ENCODE measurements around the gene RIF1.
"Not testable (repeated sequence)": the region's sequence is repeated elsewhere in the genome, so short reads cannot be mapped to it uniquely, and the experiment has no call there.

Gene RIF1

GRCh38 chr2:151401149-151401548 lies 8.6 kb upstream of the RIF1 start:
- Mint-ChIP-seq H3K4me1 (ENCODE audit: low read depth in 2 of 2) (no peaks in the 10 kb centered on the region), H3K4me3 (no peak overlapping the region), H3K27ac (no peak overlapping the region), H3K9me3 (no peaks in the 10 kb centered on the region), H3K36me3 (ENCODE audit: insufficient read depth) (no peaks in the 10 kb centered on the region), H3K27me3 (no peaks in the 10 kb centered on the region)
- ATAC-seq (replicated peaks) = no peak
- DNase-seq = no peak

GRCh38 chr2:151403914-151404313 lies 5.8 kb upstream of the RIF1 start:
- H3K9me3 Mint-ChIP-seq = no peaks in the 10 kb centered on the region
- DNase-seq (no peak), ATAC-seq (replicated peaks) (no peak)
- peaks cover 3% of the 10 kb centered on the region for H3K36me3 Mint-ChIP-seq (ENCODE audit: insufficient read depth)
- no peaks in the 10 kb centered on the region for H3K27me3 Mint-ChIP-seq
- no peaks in the 10 kb centered on the region for H3K4me1 Mint-ChIP-seq (ENCODE audit: low read depth in 2 of 2)
- H3K4me3 Mint-ChIP-seq = no peak overlapping the region
- no peak overlapping the region for H3K27ac Mint-ChIP-seq

- DNase-seq = no peak
- no peaks in the 10 kb centered on the region for H3K9me3 Mint-ChIP-seq
- H3K36me3 Mint-ChIP-seq (ENCODE audit: insufficient read depth) = peaks cover 7% of the 10 kb centered on the region
- no peak overlapping the region for H3K4me3 Mint-ChIP-seq
- H3K4me1 Mint-ChIP-seq (ENCODE audit: low read depth in 2 of 2) = peaks cover 2 to 3% of the 10 kb centered on the region in 2 donors
- no peak for ATAC-seq (replicated peaks)
- no peaks in the 10 kb centered on the region for H3K27me3 Mint-ChIP-seq
- no peak overlapping the region for H3K27ac Mint-ChIP-seq
These were observed 4.3 kb upstream of the RIF1 start for GRCh38 chr2:151405376-151405775.

GRCh38 chr2:151407281-151407680 lies 2.4 kb upstream of the RIF1 start:
- ATAC-seq (replicated peaks) (no peak), DNase-seq (no peak)
- peaks cover 14% of the 10 kb centered on the region for H3K36me3 Mint-ChIP-seq (ENCODE audit: insufficient read depth)
- no peaks in the 10 kb centered on the region for H3K9me3 Mint-ChIP-seq
- H3K4me3 Mint-ChIP-seq = no peak overlapping the region
- peaks cover 10 to 12% of the 10 kb centered on the region in 2 donors for H3K4me1 Mint-ChIP-seq (ENCODE audit: low read depth in 2 of 2)
- H3K27ac Mint-ChIP-seq = no peak overlapping the region
- H3K27me3 Mint-ChIP-seq = no peaks in the 10 kb centered on the region

GRCh38 chr2:151408788-151409600 lies 708 bp upstream of the RIF1 start:
- Mint-ChIP-seq H3K36me3 (ENCODE audit: insufficient read depth) (peaks cover 30% of the 10 kb centered on the region), H3K4me1 (ENCODE audit: low read depth in 2 of 2) (peaks cover 10 to 16% of the 10 kb centered on the region in 2 donors), H3K9me3 (no peaks in the 10 kb centered on the region), H3K4me3 (peak overlapping the region; percentile 92 to 95), H3K27me3 (no peaks in the 10 kb centered on the region), H3K27ac (peak overlapping the region; percentile 92 to 94)
- ATAC-seq (replicated peaks) (no peak), DNase-seq (no peak)

GRCh38 chr2:151410485-151410834 lies 758 bp downstream of the RIF1 start:
- H3K27ac Mint-ChIP-seq = peak overlapping the region; percentile 92 to 94
- no peaks in the 10 kb centered on the region for H3K27me3 Mint-ChIP-seq
- H3K4me3 Mint-ChIP-seq = peak overlapping the region; percentile 92 to 95
- DNase-seq (peak; percentile 13 to 33 (median 18)), ATAC-seq (replicated peaks) (peak; percentile 54)
- H3K36me3 Mint-ChIP-seq (ENCODE audit: insufficient read depth) = peaks cover 42% of the 10 kb centered on the region
- peaks cover 10 to 16% of the 10 kb centered on the region in 2 donors for H3K4me1 Mint-ChIP-seq (ENCODE audit: low read depth in 2 of 2)
- no peaks in the 10 kb centered on the region for H3K9me3 Mint-ChIP-seq

GRCh38 chr2:151417650-151418049 lies 7.9 kb downstream of the RIF1 start:
- peaks cover 83% of the 10 kb centered on the region for H3K36me3 Mint-ChIP-seq (ENCODE audit: insufficient read depth)
- ATAC-seq (replicated peaks) = no peak
- peaks cover 4 to 5% of the 10 kb centered on the region in 2 donors for H3K4me1 Mint-ChIP-seq (ENCODE audit: low read depth in 2 of 2)
- H3K27ac Mint-ChIP-seq = peak overlapping the region; percentile 24 to 32
- no peaks in the 10 kb centered on the region for H3K9me3 Mint-ChIP-seq
- DNase-seq = no peak
- H3K27me3 Mint-ChIP-seq = no peaks in the 10 kb centered on the region
- no peak overlapping the region for H3K4me3 Mint-ChIP-seq

- not testable (repeated sequence) for H3K27me3 Mint-ChIP-seq; DNase-seq; H3K9me3 Mint-ChIP-seq; H3K4me3 Mint-ChIP-seq; ATAC-seq (replicated peaks)
- Mint-ChIP-seq H3K4me1 (ENCODE audit: low read depth in 2 of 2) (peaks cover 20 to 28% of the 10 kb centered on the region in 2 donors), H3K27ac (peak overlapping the region; percentile 30 to 92), H3K36me3 (ENCODE audit: insufficient read depth) (peaks cover 83% of the 10 kb centered on the region)
These were observed 12.0 kb downstream of the RIF1 start for GRCh38 chr2:151421681-151422080.

GRCh38 chr2:151422917-151423439 lies 13.3 kb downstream of the RIF1 start:
- Mint-ChIP-seq H3K27ac (peak overlapping the region; percentile 90 to 92), H3K36me3 (ENCODE audit: insufficient read depth) (peaks cover 87% of the 10 kb centered on the region), H3K4me1 (ENCODE audit: low read depth in 2 of 2) (peaks cover 19 to 30% of the 10 kb centered on the region in 2 donors), H3K27me3 (no peaks in the 10 kb centered on the region), H3K4me3 (peak overlapping the region in 1 of 2 donors; percentile 20), H3K9me3 (no peaks in the 10 kb centered on the region)
- ATAC-seq (replicated peaks) = no peak
- no peak for DNase-seq

- Mint-ChIP-seq H3K36me3 (ENCODE audit: insufficient read depth) (peaks cover 89% of the 10 kb centered on the region), H3K4me3 (no peak overlapping the region), H3K27me3 (no peaks in the 10 kb centered on the region), H3K4me1 (ENCODE audit: low read depth in 2 of 2) (peaks cover 19 to 30% of the 10 kb centered on the region in 2 donors), H3K27ac (peak overlapping the region; percentile 90 to 92), H3K9me3 (no peaks in the 10 kb centered on the region)
- DNase-seq (peak in 1 of 3 experiments; percentile 18), ATAC-seq (replicated peaks) (peak; percentile 93)
These were observed 14.1 kb downstream of the RIF1 start for GRCh38 chr2:151423760-151424159.

- Mint-ChIP-seq H3K9me3 (no peaks in the 10 kb centered on the region), H3K27me3 (no peaks in the 10 kb centered on the region), H3K27ac (peak overlapping the region; percentile 59 to 71), H3K4me3 (no peak overlapping the region), H3K4me1 (ENCODE audit: low read depth in 2 of 2) (peaks cover 0 to 4% of the 10 kb centered on the region in 2 donors), H3K36me3 (ENCODE audit: insufficient read depth) (peaks cover 86% of the 10 kb centered on the region)
- DNase-seq = peak; percentile 18 to 30 (median 26)
- peak; percentile 71 for ATAC-seq (replicated peaks)
These were observed 27.9 kb downstream of the RIF1 start for GRCh38 chr2:151437630-151438029.

- Mint-ChIP-seq H3K4me3 (no peak overlapping the region), H3K9me3 (no peaks in the 10 kb centered on the region), H3K27ac (peak overlapping the region in 1 of 2 donors; percentile 59), H3K27me3 (no peaks in the 10 kb centered on the region), H3K36me3 (ENCODE audit: insufficient read depth) (peaks cover 93% of the 10 kb centered on the region), H3K4me1 (ENCODE audit: low read depth in 2 of 2) (peaks cover 0 to 4% of the 10 kb centered on the region in 2 donors)
- DNase-seq (no peak), ATAC-seq (replicated peaks) (no peak)
These were observed 28.8 kb downstream of the RIF1 start for GRCh38 chr2:151438506-151438905.

- H3K9me3 Mint-ChIP-seq = no peaks in the 10 kb centered on the region
- H3K36me3 Mint-ChIP-seq (ENCODE audit: insufficient read depth) = peaks cover 93% of the 10 kb centered on the region
These were observed 29.4 kb downstream of the RIF1 start for GRCh38 chr2:151439127-151439526.

GRCh38 chr2:151459358-151459757 lies 49.7 kb downstream of the RIF1 start:
- Mint-ChIP-seq H3K36me3 (ENCODE audit: insufficient read depth) (peaks cover 83% of the 10 kb centered on the region), H3K9me3 (no peaks in the 10 kb centered on the region), H3K4me3 (no peak overlapping the region), H3K4me1 (ENCODE audit: low read depth in 2 of 2) (no peaks in the 10 kb centered on the region), H3K27me3 (no peaks in the 10 kb centered on the region), H3K27ac (no peak overlapping the region)
- DNase-seq (no peak), ATAC-seq (replicated peaks) (no peak)

More at GRCh38 chr2:151439127-151439526, 29.4 kb downstream of the RIF1 start:
- Mint-ChIP-seq H3K4me3 (no peak overlapping the region), H3K27me3 (no peaks in the 10 kb centered on the region), H3K4me1 (ENCODE audit: low read depth in 2 of 2) (peaks cover 0 to 4% of the 10 kb centered on the region in 2 donors), H3K27ac (no peak overlapping the region)
- ATAC-seq (replicated peaks) (no peak), DNase-seq (no peak)
